Measurements from ENCODE around the gene SHOC1.
"Not testable (repeated sequence)": the region's sequence is repeated elsewhere in the genome, so short reads cannot be mapped to it uniquely, and the experiment has no call there.

Gene SHOC1

GRCh38 chr9:111804636-111805035, 9.9 kb upstream of the SHOC1 start:
- no peak for DNase-seq

- DNase-seq: no peak
Observed at GRCh38 chr9:111803924-111804323, 9.2 kb upstream of the SHOC1 start.

- DNase-seq: no peak
Observed at GRCh38 chr9:111799915-111800526, 5.3 kb upstream of the SHOC1 start.

- DNase-seq: no peak
Observed at GRCh38 chr9:111799506-111799905, 4.8 kb upstream of the SHOC1 start.

- DNase-seq: no peak
Observed at GRCh38 chr9:111798786-111799185, 4.0 kb upstream of the SHOC1 start.

- no peak for DNase-seq
Observed at GRCh38 chr9:111795557-111795839, 761 bp upstream of the SHOC1 start.

GRCh38 chr9:111791821-111792220, 2.9 kb downstream of the SHOC1 start:
- DNase-seq: not testable (repeated sequence)

- no peak for DNase-seq
Observed at GRCh38 chr9:111789881-111790280, 4.9 kb downstream of the SHOC1 start.

- DNase-seq: no peak
Observed at GRCh38 chr9:111783857-111784256, 10.9 kb downstream of the SHOC1 start.

GRCh38 chr9:111783424-111783823, 11.3 kb downstream of the SHOC1 start:
- no peak for DNase-seq

- no peak for DNase-seq
Observed at GRCh38 chr9:111766066-111766465, 28.7 kb downstream of the SHOC1 start.

GRCh38 chr9:111762556-111762955, 32.2 kb downstream of the SHOC1 start:
- DNase-seq: no peak

- peak; percentile 63 for DNase-seq
Observed at GRCh38 chr9:111759762-111760639, 34.7 kb downstream of the SHOC1 start.

GRCh38 chr9:111754800-111755199, 39.9 kb downstream of the SHOC1 start:
- DNase-seq: no peak

GRCh38 chr9:111752455-111752854, 42.3 kb downstream of the SHOC1 start:
- DNase-seq: no peak

All from amniotic stem cell (primary cell).